Activated CD8-positive, alpha-beta T cell treated with anti-CD3 and anti-CD28 coated beads, Interleukin-2, amount 10 ng/mL, durations not matched to agents 7 days and 5 days (primary cell): ENCODE data around the gene PPP2R5C. TPM values are rescaled to one million over a fixed set of nuclear protein-coding genes. Genes with fewer than 3 reads are reported as not detected.

ENCODE experiments used
- ATAC-seq: fragments of 150-1000 bp; cut with Tn5 transposase; one replicate; pipeline ENCODE4 v1.10.0; 2021; ENCODE audit warnings: moderate library complexity
- CTCF ChIA-PET: fragments of 350-600 bp; sonication (Branson Sonifier 250); formaldehyde crosslinking; loops from one replicate; lab custom pipeline; 2021; ENCODE audit warnings: antibody characterized with exemption; lab: Charles Lee
- POLR2A ChIA-PET: fragments of 350-600 bp; sonication (Branson Sonifier 250); formaldehyde crosslinking; loops from one replicate; lab custom pipeline; 2021; ENCODE audit warnings: antibody characterized with exemption; lab: Charles Lee
- DNase-seq: peaks from one replicate; pipeline ENCODE4 v3.0.0-alpha.2; 2020
- H3K27ac Mint-ChIP-seq: one replicate; pipeline ENCODE4 v1.8.0; 2021; ENCODE audit warnings: mild to moderate bottlenecking, mixed read lengths
- H3K27me3 Mint-ChIP-seq: one replicate; pipeline ENCODE4 v1.8.0; 2021; ENCODE audit warnings: low read depth, mixed read lengths
- H3K36me3 Mint-ChIP-seq: one replicate; pipeline ENCODE4 v1.8.0; 2021; ENCODE audit warnings: low read depth, mixed read lengths
- H3K4me1 Mint-ChIP-seq: one replicate; pipeline ENCODE4 v1.8.0; 2021; ENCODE audit warnings: low read depth, mixed read lengths
- H3K4me3 Mint-ChIP-seq: one replicate; pipeline ENCODE4 v1.8.0; 2021; ENCODE audit warnings: mild to moderate bottlenecking, mixed read lengths
- H3K9me3 Mint-ChIP-seq: one replicate; pipeline ENCODE4 v1.8.0; 2022; ENCODE audit warnings: mixed read lengths; ENCODE audit not compliant: insufficient read depth
- total RNA-seq, 2 experiments: library from RNA; stranded (reverse); gene quantifications; one replicate each; pipeline ENCODE4 v1.2.3, GENCODE V29; 2021

The PPP2R5C gene
- total RNA-seq, 2 experiments from 2014 or later, result 218 to 223 TPM

DNA sequence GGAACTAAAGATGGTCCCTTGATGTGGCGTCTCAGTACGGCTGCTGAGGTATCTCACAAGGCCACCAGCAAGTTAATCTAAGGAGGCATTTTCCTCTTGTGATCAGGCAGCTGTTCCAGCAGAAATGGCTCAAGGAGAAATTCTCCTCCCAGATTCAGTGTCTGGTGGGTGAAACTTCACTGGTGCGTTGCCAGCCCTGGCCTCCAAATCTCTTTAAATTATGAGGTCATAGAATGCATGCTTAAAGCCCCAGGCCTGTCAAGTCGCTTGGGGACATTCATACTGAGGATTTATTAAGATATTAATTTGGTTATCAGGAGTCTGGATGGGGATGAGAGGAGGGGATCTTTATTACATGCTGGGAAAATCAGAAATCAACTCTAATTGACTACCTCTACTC lies 72.9 kb downstream of the PPP2R5C start:
- Mint-ChIP-seq H3K27ac (no peak overlapping the region), H3K4me1 (peaks cover 68% of the 10 kb centered on the region), H3K36me3 (peaks cover 44% of the 10 kb centered on the region), H3K9me3 (no peaks in the 10 kb centered on the region), H3K27me3 (no peaks in the 10 kb centered on the region), H3K4me3 (no peak overlapping the region)
- CTCF ChIA-PET, result interaction anchor here (1.5 kb wide), 1 partner anchor 63 kb away, joined by 4 read pairs; no protein-coding TSS in a partner anchor
- POLR2A ChIA-PET, result interaction anchor here (1.3 to 3.5 kb wide), 2 partner anchors 8 to 64 kb away, joined by 4 to 19 read pairs; no protein-coding TSS in a partner anchor
- DNase-seq (no peak), ATAC-seq (no peak)

DNA sequence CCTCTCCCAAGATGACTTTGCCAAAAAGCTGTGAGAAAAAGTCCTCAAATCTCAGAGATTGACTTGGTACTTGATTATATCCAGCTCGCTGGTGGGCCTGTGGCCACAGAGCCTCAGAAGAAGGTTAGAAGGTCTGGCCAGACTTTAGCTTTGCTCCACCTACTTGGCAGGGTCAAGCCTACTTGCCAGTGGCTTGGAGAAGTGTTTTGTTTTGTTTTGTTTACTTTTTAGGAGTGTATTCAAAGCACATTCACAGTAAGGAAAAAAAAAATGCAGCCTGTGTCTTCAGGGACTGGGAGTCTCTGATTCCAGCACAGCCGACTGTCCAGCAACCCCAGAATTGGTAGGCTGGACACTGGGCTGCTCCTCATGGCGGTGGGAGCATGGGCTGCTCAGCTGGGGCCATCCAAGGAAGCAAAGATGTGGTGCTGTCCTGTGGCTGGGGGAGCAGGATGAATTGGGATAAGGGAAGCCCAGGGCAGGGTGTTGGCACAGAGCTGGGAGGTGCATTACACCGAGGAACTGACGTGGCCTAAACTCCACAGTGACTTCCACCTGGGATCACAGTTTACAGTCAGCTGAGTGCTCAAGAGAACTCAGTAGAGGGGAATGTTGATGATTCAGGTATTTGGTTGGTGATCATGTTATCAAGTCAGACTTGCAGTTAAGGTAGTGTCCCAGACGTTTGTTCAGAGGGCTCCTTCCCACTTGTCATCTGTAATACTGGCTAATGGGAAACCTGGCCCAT lies 73.5 kb downstream of the PPP2R5C start:
- Mint-ChIP-seq H3K36me3 (peaks cover 41% of the 10 kb centered on the region), H3K9me3 (no peaks in the 10 kb centered on the region), H3K4me1 (peaks cover 68% of the 10 kb centered on the region), H3K4me3 (no peak overlapping the region), H3K27me3 (no peaks in the 10 kb centered on the region), H3K27ac (no peak overlapping the region)
- DNase-seq (no peak), ATAC-seq (no peak)
- ChIA-PET POLR2A (interaction anchor here (0.7 to 3.5 kb wide), 4 partner anchors 9 to 64 kb away, joined by 3 to 19 read pairs (median 5); no protein-coding TSS in a partner anchor), CTCF (interaction anchor here (1.5 kb wide), 1 partner anchor 64 kb away, joined by 4 read pairs; no protein-coding TSS in a partner anchor)

DNA sequence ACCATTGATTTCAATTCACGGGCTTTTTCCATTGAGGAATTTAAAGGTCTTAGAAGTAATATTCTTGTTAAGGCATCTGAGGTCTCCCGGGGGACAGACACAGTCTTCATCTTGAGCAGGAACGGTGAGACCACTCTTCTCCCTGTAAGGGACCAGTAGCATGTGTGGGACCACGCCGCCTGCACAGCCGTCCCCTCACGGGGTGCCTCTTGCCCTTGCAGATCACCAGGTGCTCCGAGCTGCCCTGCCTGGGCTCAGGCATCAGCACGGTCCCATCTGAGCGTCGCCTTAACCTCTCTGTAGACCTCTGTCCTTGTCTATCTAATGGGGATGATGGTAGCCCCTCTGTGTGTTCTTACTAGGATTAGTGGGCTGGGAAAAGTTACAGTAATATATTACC lies 74.1 kb downstream of the PPP2R5C start:
- Mint-ChIP-seq H3K27me3 (no peaks in the 10 kb centered on the region), H3K9me3 (no peaks in the 10 kb centered on the region), H3K4me3 (no peak overlapping the region), H3K27ac (no peak overlapping the region), H3K36me3 (peaks cover 41% of the 10 kb centered on the region), H3K4me1 (peaks cover 72% of the 10 kb centered on the region)
- DNase-seq, result no peak
- CTCF ChIA-PET, result interaction anchor here (1.1 to 1.2 kb wide), 2 partner anchors 64 to 65 kb away, joined by 4 read pairs; no protein-coding TSS in a partner anchor
- POLR2A ChIA-PET, result interaction anchor here (1.3 to 3.5 kb wide), 6 partner anchors 9 to 76 kb away, joined by 3 to 19 read pairs (median 6); no protein-coding TSS in a partner anchor
- ATAC-seq, result no peak

DNA sequence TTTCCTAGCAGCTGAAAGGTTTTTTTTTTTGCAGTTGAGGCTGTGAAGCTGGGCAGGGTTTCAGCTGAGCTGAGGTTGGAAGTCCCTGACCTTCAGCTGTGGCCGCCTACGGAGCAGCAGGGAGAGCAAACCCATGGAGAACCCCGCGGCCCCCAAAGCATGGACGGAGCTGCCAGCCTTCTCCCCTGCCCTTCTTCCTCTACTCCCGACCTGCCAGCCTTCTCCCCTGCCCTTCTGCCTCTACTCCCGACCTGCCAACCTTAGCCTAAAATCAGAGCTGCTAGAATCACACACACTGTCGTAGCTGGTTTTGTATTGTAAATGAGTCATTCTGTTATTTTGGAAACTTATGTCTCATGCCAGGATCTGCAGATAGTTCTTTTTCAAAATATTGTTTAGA lies 74.6 kb downstream of the PPP2R5C start:
- no peak overlapping the region for H3K27ac Mint-ChIP-seq
- no peak overlapping the region for H3K4me3 Mint-ChIP-seq
- ATAC-seq (no peak), DNase-seq (no peak)
- H3K4me1 Mint-ChIP-seq, result peaks cover 74% of the 10 kb centered on the region
- no peaks in the 10 kb centered on the region for H3K9me3 Mint-ChIP-seq
- H3K27me3 Mint-ChIP-seq, result no peaks in the 10 kb centered on the region
- peaks cover 41% of the 10 kb centered on the region for H3K36me3 Mint-ChIP-seq
- POLR2A ChIA-PET, result interaction anchor here (0.6 to 3.5 kb wide), 8 partner anchors 9 to 705 kb away, joined by 3 to 19 read pairs (median 6); no protein-coding TSS in a partner anchor
- CTCF ChIA-PET, result interaction anchor here (1.1 to 1.4 kb wide), 3 partner anchors 12 to 66 kb away, joined by 4 to 9 read pairs (median 4); no protein-coding TSS in a partner anchor

DNA sequence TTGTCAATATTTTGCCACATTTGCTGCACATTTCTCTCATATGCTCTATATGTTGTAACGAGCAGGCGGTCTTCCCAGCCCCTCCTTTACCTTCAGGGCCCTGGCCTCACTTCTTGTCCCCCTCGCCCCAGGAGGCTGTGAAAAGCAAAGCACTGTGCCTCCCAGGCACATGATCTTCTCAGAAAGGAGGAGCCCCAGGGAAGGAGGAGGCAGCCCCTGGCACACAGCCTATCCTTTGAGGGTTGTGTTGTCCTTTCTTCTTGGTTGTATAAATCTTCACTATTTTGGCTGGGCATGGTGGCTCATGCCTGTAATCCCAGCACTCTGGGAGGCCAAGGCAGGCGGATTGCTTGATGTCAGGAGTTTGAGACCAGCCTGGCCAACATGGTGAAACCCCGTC lies 77.0 kb downstream of the PPP2R5C start:
- DNase-seq (no peak), ATAC-seq (no peak)
- H3K9me3 Mint-ChIP-seq, result no peaks in the 10 kb centered on the region
- peaks cover 38% of the 10 kb centered on the region for H3K36me3 Mint-ChIP-seq
- H3K4me1 Mint-ChIP-seq, result peaks cover 85% of the 10 kb centered on the region
- peak overlapping the region; percentile 61 for H3K27ac Mint-ChIP-seq
- peak overlapping the region; percentile 15 for H3K4me3 Mint-ChIP-seq
- no peaks in the 10 kb centered on the region for H3K27me3 Mint-ChIP-seq
- ChIA-PET POLR2A (interaction anchor here (0.7 kb wide), 1 partner anchor 46 kb away, joined by 3 read pairs; no protein-coding TSS in a partner anchor), CTCF (no interaction called here)

DNA sequence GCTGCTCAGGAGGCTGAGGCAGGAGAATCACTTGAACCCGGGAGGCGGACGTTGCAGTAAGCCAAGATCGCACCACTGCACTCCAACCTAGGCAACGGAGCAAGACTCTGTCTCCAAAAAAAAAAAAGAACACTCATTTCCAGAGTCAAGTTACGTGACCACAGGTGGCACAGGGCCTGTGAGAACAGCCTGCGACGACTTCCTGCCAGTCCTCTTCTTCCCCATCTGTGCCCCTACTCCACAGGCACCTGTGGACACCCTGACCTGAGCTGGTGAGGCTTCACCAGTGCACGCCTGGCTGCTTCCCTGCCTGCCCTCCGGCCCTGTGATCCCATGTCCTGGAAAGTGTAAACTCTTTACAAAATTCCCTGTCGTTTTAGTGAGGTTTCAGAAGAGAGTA lies 77.7 kb downstream of the PPP2R5C start:
- H3K27ac Mint-ChIP-seq, result peak overlapping the region; percentile 89
- H3K27me3 Mint-ChIP-seq, result no peaks in the 10 kb centered on the region
- H3K36me3 Mint-ChIP-seq, result peaks cover 42% of the 10 kb centered on the region
- DNase-seq (peak; percentile 66), ATAC-seq (peak; percentile 72)
- peaks cover 89% of the 10 kb centered on the region for H3K4me1 Mint-ChIP-seq
- ChIA-PET POLR2A (interaction anchor here (0.6 to 3.4 kb wide), 2 partner anchors 15 to 30 kb away, joined by 4 to 13 read pairs; no protein-coding TSS in a partner anchor), CTCF (no interaction called here)
- H3K9me3 Mint-ChIP-seq, result no peaks in the 10 kb centered on the region
- H3K4me3 Mint-ChIP-seq, result no peak overlapping the region

DNA sequence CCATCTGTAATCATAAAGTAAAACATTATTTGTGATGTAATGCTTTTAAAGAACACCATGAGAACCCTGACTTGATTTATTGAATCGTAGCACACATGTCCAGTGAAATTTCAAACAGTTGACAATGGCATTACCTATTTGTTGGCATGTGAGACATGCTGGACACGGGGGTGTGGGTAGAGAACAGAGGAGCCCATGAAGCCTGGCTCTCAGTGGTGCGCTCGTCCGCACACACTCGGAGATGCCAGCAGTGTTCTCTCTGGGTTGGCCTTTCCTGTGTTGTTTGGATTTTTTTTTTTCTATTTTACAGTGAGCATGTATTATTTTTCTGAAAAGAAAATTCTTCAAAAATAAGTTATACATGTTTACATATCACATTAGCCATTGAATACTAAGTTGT lies 78.2 kb downstream of the PPP2R5C start:
- no peak for ATAC-seq
- Mint-ChIP-seq H3K36me3 (peaks cover 47% of the 10 kb centered on the region), H3K27ac (peak overlapping the region; percentile 89), H3K4me1 (peaks cover 89% of the 10 kb centered on the region), H3K27me3 (no peaks in the 10 kb centered on the region), H3K9me3 (no peaks in the 10 kb centered on the region), H3K4me3 (no peak overlapping the region)
- ChIA-PET CTCF (interaction anchor here (3.3 kb wide), 1 partner anchor 69 kb away, joined by 23 read pairs; no protein-coding TSS in a partner anchor), POLR2A (interaction anchor here (0.6 to 3.4 kb wide), 2 partner anchors 16 to 30 kb away, joined by 4 to 13 read pairs; no protein-coding TSS in a partner anchor)
- DNase-seq, result no peak

DNA sequence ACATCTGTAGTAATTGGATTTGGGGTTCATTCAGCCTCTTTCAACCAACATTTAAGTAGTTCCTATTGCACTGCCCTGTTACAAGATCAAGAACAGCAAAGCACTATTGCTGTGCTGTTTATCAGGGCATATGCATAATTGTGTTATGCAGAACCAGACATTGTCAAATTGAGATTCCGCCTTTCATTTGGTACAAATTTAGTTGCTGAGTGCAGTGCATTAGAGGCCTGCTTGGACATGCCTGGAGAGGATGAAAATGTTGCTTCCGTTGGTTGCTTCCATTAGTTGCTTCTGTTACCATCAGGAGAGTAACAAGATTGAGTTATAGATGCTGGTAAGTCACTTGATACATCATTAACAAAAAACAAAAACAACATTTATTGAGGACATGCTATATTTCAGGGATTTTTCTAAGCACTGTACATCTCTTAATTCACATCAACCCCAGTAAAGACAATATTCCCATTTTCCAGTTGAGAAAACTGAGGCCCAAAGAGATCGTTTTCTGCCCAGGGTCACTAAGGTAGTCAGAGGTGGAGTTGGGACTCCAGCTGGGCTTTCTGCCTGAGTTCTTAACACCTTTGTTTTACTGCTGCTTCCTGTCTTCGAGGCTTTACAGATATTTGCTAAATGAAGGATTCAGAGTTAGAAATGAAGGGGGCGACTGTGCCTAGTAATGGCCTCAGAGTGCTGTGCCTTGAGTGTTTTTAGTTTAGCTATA lies 79.3 kb downstream of the PPP2R5C start:
- Mint-ChIP-seq H3K27me3 (no peaks in the 10 kb centered on the region), H3K36me3 (peaks cover 55% of the 10 kb centered on the region), H3K27ac (peak overlapping the region; percentile 58), H3K9me3 (no peaks in the 10 kb centered on the region), H3K4me3 (no peak overlapping the region), H3K4me1 (peaks cover 87% of the 10 kb centered on the region)
- POLR2A ChIA-PET, result interaction anchor here (0.7 to 3.4 kb wide), 4 partner anchors 17 to 69 kb away, joined by 3 to 13 read pairs (median 3); no protein-coding TSS in a partner anchor
- CTCF ChIA-PET, result interaction anchor here (0.8 to 3.3 kb wide), 4 partner anchors 17 to 134 kb away, joined by 3 to 23 read pairs (median 4); no protein-coding TSS in a partner anchor
- DNase-seq (no peak), ATAC-seq (no peak)

DNA sequence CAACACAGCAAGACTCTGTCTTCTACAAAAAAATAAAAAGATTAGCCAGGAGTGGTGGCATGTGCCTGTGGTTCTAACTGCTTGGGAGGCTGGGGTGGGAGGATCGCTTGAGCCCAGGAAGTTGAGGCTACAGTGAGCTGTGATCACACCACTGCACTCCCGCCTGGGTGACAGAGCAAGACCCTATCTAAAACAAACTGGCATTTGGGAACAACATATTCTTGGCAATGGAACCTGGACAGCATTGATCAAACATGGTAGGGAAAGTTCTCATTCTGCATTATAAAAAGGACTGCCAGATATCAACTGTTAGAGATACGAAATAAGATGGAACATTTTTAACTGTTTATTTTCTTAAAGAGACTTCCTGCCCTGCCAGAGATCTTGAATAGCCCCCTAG lies 81.5 kb downstream of the PPP2R5C start:
- Mint-ChIP-seq H3K4me1 (peaks cover 86% of the 10 kb centered on the region), H3K9me3 (no peaks in the 10 kb centered on the region), H3K4me3 (no peak overlapping the region), H3K36me3 (peaks cover 61% of the 10 kb centered on the region), H3K27ac (peak overlapping the region; percentile 73), H3K27me3 (no peaks in the 10 kb centered on the region)
- ATAC-seq (no peak), DNase-seq (no peak)
- ChIA-PET POLR2A (interaction anchor here (1.4 to 2.3 kb wide), 2 partner anchors 19 to 33 kb away, joined by 3 to 10 read pairs; no protein-coding TSS in a partner anchor), CTCF (interaction anchor here (1.2 to 3.9 kb wide), 8 partner anchors 13 to 253 kb away, joined by 3 to 37 read pairs (median 7); no protein-coding TSS in a partner anchor)

DNA sequence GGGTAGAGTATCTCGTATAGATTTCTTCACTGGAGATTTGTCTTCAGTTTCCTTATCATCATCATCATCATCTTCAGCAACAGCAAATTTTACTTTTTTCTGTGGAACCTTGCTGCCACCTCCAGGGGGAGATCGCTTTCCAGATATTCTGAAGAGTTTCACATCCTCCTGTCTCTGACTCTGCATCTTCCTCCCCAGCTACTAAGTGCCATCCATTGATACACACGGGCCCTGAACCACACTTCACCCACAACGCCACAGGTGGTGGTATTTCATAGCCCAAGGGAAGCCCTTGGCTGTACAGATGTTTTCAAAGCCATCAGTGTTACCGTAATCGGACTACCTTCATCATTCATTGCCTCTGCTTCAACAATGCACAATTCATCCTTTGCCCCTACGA lies 82.2 kb downstream of the PPP2R5C start:
- Mint-ChIP-seq H3K4me3 (no peak overlapping the region), H3K36me3 (peaks cover 58% of the 10 kb centered on the region), H3K9me3 (no peaks in the 10 kb centered on the region), H3K27ac (peak overlapping the region; percentile 73), H3K4me1 (peaks cover 83% of the 10 kb centered on the region), H3K27me3 (no peaks in the 10 kb centered on the region)
- POLR2A ChIA-PET, result interaction anchor here (0.5 to 2.3 kb wide), 4 partner anchors 19 to 73 kb away, joined by 3 to 10 read pairs (median 4); no protein-coding TSS in a partner anchor
- ATAC-seq, result peak; percentile 74
- peak; percentile 70 for DNase-seq
- CTCF ChIA-PET, result interaction anchor here (0.8 to 3.9 kb wide), 15 partner anchors 10 to 253 kb away, joined by 3 to 37 read pairs (median 4); no protein-coding TSS in a partner anchor

DNA sequence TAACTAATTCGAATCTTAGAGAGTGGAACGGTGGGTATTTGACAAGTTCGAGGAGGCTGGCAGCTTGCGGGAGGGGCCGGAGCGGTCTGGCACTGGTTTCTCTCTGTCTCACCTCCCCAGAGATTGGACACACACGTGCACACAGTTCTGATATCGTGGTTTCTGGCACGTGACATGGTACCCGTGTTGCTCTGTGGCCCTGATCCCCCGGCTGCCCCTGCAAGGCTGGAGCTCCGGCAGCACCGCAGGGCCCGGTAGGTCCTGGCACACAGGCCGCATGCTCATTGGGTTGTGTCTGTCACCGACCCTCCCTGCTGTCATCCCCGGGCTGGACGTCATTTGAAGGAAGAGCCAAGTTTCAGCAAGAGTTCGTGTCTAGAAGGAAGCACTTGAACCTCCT lies 82.7 kb downstream of the PPP2R5C start:
- no peak for ATAC-seq
- Mint-ChIP-seq H3K4me1 (peaks cover 82% of the 10 kb centered on the region), H3K36me3 (peaks cover 60% of the 10 kb centered on the region), H3K27me3 (no peaks in the 10 kb centered on the region), H3K9me3 (no peaks in the 10 kb centered on the region), H3K4me3 (no peak overlapping the region), H3K27ac (no peak overlapping the region)
- CTCF ChIA-PET, result interaction anchor here (0.8 to 3.9 kb wide), 18 partner anchors 10 to 252 kb away, joined by 3 to 37 read pairs (median 4); no protein-coding TSS in a partner anchor
- POLR2A ChIA-PET, result interaction anchor here (0.5 to 2.3 kb wide), 6 partner anchors 9 to 73 kb away, joined by 3 to 10 read pairs (median 4); no protein-coding TSS in a partner anchor
- DNase-seq, result no peak
